ENCODE data around the gene NOG.

DNA sequence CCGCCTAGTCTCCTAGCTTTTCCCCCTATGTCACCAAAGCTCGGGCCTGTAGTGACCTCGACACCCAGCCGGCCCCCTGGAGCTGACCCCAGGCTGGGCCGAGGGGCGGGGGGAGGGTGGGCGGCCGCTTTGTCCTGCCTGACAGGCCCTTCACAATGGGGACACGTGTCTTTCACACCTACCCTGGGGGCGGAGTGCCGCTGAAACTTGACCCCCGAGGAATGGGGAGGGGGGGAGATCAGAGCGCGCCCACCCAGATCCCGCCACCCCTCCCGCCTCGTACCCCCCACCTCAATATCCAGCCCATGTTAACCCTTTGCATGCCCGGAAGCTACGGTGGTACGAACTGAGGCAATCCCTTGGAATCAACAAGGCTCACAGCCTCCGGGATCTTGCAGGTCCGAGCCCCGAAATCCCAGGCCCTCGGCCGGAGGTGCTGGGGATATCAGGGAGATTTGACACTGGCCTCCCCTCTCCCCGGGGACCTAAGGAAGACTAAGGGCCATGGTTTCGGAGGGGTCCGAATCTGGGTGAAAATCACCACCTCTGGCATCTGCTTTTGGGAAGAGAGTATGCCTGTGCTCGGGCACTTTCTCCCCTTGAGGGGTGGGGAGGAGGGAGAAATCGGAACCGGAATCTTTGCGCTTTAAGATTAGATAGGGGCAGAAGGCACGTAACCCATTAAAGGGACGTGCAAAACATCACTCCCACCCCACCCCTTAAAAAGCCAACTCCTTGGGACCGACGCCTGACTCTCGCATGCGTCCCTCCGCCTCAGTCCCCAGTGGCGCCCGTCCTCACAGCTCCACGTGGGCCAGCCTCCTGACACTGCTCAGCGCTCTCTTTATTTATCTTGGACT is 2.6 kb downstream of the NOG start:
- TF ChIP-seq, protein P1, sequence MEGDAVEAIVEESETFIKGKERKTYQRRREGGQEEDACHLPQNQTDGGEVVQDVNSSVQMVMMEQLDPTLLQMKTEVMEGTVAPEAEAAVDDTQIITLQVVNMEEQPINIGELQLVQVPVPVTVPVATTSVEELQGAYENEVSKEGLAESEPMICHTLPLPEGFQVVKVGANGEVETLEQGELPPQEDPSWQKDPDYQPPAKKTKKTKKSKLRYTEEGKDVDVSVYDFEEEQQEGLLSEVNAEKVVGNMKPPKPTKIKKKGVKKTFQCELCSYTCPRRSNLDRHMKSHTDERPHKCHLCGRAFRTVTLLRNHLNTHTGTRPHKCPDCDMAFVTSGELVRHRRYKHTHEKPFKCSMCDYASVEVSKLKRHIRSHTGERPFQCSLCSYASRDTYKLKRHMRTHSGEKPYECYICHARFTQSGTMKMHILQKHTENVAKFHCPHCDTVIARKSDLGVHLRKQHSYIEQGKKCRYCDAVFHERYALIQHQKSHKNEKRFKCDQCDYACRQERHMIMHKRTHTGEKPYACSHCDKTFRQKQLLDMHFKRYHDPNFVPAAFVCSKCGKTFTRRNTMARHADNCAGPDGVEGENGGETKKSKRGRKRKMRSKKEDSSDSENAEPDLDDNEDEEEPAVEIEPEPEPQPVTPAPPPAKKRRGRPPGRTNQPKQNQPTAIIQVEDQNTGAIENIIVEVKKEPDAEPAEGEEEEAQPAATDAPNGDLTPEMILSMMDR (IDR thresholded peaks at IDR 0.05): no peak
- no peak for TF ChIP-seq POLR2AphosphoS5 (IDR thresholded peaks at IDR 0.05)
- TF ChIP-seq POLR2A (IDR thresholded peaks at IDR 0.05): no peak
